Neural progenitor cell (in vitro differentiated cells): ENCODE measurements around the gene TARBP1. TPM values are rescaled to one million over a fixed set of nuclear protein-coding genes. Genes with fewer than 3 reads are reported as not detected.

Experiments used
- DNase-seq: peaks from one replicate; pipeline ENCODE4 v3.0.0-alpha.2; 2016; ENCODE audit warnings: low spot score
- H2AFZ ChIP-seq: fragments of 200-600 bp; sonication (generic); replicated peaks from 2 replicates; pipeline ENCODE4 v1.6.1; 2016; ENCODE audit warnings: antibody characterized with exemption
- H3F3A ChIP-seq: fragments of 200-600 bp; sonication (generic); 2 replicates; pipeline ENCODE4 v1.6.1; 2016; ENCODE audit warnings: antibody characterized with exemption, low read depth
- H3K27ac ChIP-seq: fragments of 200-600 bp; sonication (generic); 2 replicates; pipeline ENCODE4 v1.5.1; 2016; ENCODE audit warnings: mild to moderate bottlenecking
- H3K27me3 ChIP-seq: fragments of 200-600 bp; sonication (generic); 2 replicates; pipeline ENCODE4 v1.6.1; 2016; ENCODE audit warnings: mild to moderate bottlenecking, moderate library complexity
- H3K36me3 ChIP-seq: fragments of 200-600 bp; sonication (generic); 2 replicates; pipeline ENCODE4 v1.5.1; 2016
- H3K4me1 ChIP-seq: fragments of 200-600 bp; sonication (generic); 2 replicates; pipeline ENCODE4 v1.6.1; 2016; ENCODE audit warnings: mixed run types
- H3K4me2 ChIP-seq: fragments of 200-600 bp; sonication (generic); 2 replicates; pipeline ENCODE4 v1.6.1; 2016
- H3K4me3 ChIP-seq: fragments of 200-600 bp; sonication (generic); 2 replicates; pipeline ENCODE4 v1.5.1; 2016
- H3K79me2 ChIP-seq: fragments of 200-600 bp; sonication (generic); 2 replicates; pipeline ENCODE4 v1.6.1; 2016; ENCODE audit warnings: low read depth
- H3K9ac ChIP-seq: fragments of 200-600 bp; sonication (generic); 2 replicates; pipeline ENCODE4 v1.6.1; 2016
- H3K9me3 ChIP-seq: fragments of 200-600 bp; sonication (generic); 2 replicates; pipeline ENCODE4 v1.5.1; 2016; ENCODE audit warnings: low read depth
- H4K20me1 ChIP-seq: fragments of 200-600 bp; sonication (generic); 2 replicates; pipeline ENCODE4 v1.6.1; 2016; ENCODE audit warnings: low read depth
- H3K27ac Mint-ChIP-seq: 3 replicates; pipeline ENCODE4 v1.8.0; 2021; ENCODE audit warnings: mixed read lengths
- H3K27me3 Mint-ChIP-seq: 2 replicates; pipeline ENCODE4 v1.8.0; 2022; ENCODE audit warnings: low read depth, mild to moderate bottlenecking, inconsistent platforms, moderate library complexity, mixed read lengths; ENCODE audit not compliant: insufficient read depth
- H3K36me3 Mint-ChIP-seq: 3 replicates; pipeline ENCODE4 v1.8.0; 2021; ENCODE audit warnings: mixed read lengths
- H3K4me1 Mint-ChIP-seq: 3 replicates; pipeline ENCODE4 v1.8.0; 2021; ENCODE audit warnings: mixed read lengths
- H3K4me3 Mint-ChIP-seq: 3 replicates; pipeline ENCODE4 v1.8.0; 2021; ENCODE audit warnings: mild to moderate bottlenecking, moderate library complexity, mixed read lengths
- H3K9me3 Mint-ChIP-seq: 3 replicates; pipeline ENCODE4 v1.8.0; 2020; ENCODE audit warnings: mixed read lengths
- EZH2 ChIP-seq: fragments of 200-600 bp; sonication (generic); IDR thresholded peaks from 2 replicates; pipeline ENCODE4 v1.6.1; 2017; ENCODE audit warnings: antibody characterized with exemption, mild to moderate bottlenecking, moderate library complexity
- EZH2phosphoT487 ChIP-seq: fragments of 200-600 bp; sonication (generic); IDR thresholded peaks from 2 replicates; pipeline ENCODE4 v1.6.1; 2017; ENCODE audit warnings: antibody characterized with exemption
- total RNA-seq: library from RNA; depleted of rRNA; stranded (reverse); fragments of >200 nt; gene quantifications from 2 replicates; pipeline ENCODE4 v1.2.3, GENCODE V29; 2015; ENCODE audit warnings: low replicate concordance
- TF ChIP-seq, protein P1 (sequence below): fragments of 200-600 bp; sonication (generic); IDR thresholded peaks from 2 replicates; pipeline ENCODE4 v1.5.1; 2017; ENCODE audit warnings: antibody characterized with exemption, mild to moderate bottlenecking

The TARBP1 gene
- total RNA-seq, 1 donor from 2014 or later = 99.0 TPM

DNA sequence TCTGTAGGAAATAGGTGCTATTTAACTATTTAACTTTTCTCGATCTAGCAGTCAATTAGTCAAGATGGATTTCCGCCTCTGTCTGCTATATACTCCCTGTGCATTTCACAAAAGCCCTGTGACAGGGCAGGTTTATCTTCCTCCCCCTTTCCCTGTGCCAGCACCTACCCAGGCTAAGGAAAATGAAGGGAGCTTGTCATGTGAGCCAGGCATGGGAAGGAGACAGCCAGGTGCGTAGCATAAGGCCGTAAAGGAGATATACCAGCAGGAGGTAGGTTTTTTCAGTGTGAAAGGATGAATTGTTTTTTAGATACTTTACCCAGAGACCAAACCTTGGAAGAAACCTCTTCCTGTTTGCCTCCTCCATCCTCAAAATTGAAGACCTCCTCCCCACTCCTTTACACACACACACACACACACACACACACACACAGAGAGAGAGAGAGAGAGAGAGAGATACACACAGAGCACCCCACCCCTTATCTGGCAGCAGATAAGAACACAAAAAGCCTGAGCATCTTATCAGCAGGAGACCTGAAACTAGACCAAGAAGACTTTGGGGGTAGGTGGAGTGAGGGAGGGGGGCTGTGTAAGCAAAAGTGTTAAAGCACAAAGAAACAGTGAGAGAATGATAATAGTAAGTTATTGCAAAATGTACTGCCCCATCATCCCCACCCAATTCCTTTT, 12.0 kb upstream of the TARBP1 start:
- Histone ChIP-seq H3K27ac (no peak overlapping the region), H3K4me2 (no peak overlapping the region), H3K9ac (no peak overlapping the region), H2AFZ (no peak overlapping the region), H4K20me1 (no peaks in the 10 kb centered on the region), H3F3A (peaks cover 4% of the 10 kb centered on the region), H3K79me2 (no peaks in the 10 kb centered on the region), H3K27me3 (no peaks in the 10 kb centered on the region), H3K4me1 (peaks cover 23% of the 10 kb centered on the region), H3K36me3 (no peaks in the 10 kb centered on the region), H3K4me3 (no peak overlapping the region), H3K9me3 (no peaks in the 10 kb centered on the region)
- peak overlapping the region; percentile 50 for H3K27ac Mint-ChIP-seq
- peaks cover 19% of the 10 kb centered on the region for H3K4me1 Mint-ChIP-seq
- no peaks in the 10 kb centered on the region for H3K36me3 Mint-ChIP-seq
- no peaks in the 10 kb centered on the region for H3K9me3 Mint-ChIP-seq
- DNase-seq = no peak
- TF ChIP-seq EZH2phosphoT487 (no peak), EZH2 (no peak)
- TF ChIP-seq, protein P1, sequence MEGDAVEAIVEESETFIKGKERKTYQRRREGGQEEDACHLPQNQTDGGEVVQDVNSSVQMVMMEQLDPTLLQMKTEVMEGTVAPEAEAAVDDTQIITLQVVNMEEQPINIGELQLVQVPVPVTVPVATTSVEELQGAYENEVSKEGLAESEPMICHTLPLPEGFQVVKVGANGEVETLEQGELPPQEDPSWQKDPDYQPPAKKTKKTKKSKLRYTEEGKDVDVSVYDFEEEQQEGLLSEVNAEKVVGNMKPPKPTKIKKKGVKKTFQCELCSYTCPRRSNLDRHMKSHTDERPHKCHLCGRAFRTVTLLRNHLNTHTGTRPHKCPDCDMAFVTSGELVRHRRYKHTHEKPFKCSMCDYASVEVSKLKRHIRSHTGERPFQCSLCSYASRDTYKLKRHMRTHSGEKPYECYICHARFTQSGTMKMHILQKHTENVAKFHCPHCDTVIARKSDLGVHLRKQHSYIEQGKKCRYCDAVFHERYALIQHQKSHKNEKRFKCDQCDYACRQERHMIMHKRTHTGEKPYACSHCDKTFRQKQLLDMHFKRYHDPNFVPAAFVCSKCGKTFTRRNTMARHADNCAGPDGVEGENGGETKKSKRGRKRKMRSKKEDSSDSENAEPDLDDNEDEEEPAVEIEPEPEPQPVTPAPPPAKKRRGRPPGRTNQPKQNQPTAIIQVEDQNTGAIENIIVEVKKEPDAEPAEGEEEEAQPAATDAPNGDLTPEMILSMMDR = no peak
- H3K4me3 Mint-ChIP-seq = no peak overlapping the region
- H3K27me3 Mint-ChIP-seq = peaks cover 7% of the 10 kb centered on the region

DNA sequence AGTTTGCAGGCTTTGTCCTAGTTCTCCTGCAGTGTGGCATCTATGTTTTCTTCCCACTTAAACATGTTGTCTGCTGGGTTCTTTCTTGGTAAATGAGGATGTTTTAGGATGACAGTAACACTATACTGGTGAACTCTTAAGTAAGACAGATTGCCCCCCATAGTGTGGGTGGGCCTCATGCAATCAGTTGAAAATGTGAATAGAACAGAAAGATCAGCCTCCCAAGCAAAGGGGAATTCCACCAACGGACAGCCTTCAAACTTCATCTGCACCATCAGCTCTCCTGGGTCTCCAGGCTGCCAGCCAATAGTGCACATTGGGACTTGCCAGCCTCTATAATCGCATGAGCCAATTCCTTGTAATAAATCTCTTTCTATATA, 10.7 kb upstream of the TARBP1 start:
- H3K9ac ChIP-seq = no peak overlapping the region
- H2AFZ ChIP-seq = no peak overlapping the region
- no peak overlapping the region for H3K4me2 ChIP-seq
- H4K20me1 ChIP-seq = no peaks in the 10 kb centered on the region
- Mint-ChIP-seq H3K4me3 (no peak overlapping the region), H3K4me1 (peaks cover 14% of the 10 kb centered on the region), H3K9me3 (no peaks in the 10 kb centered on the region), H3K27me3 (peaks cover 14% of the 10 kb centered on the region), H3K36me3 (no peaks in the 10 kb centered on the region), H3K27ac (no peak overlapping the region)
- DNase-seq = no peak
- TF ChIP-seq, protein P1 = no peak
- no peak for TF ChIP-seq EZH2phosphoT487
- no peak for TF ChIP-seq EZH2
- H3K4me1 ChIP-seq = peaks cover 13% of the 10 kb centered on the region
- H3K79me2 ChIP-seq = no peaks in the 10 kb centered on the region
- H3K27ac ChIP-seq = no peak overlapping the region
- no peaks in the 10 kb centered on the region for H3K9me3 ChIP-seq
- peaks cover 4% of the 10 kb centered on the region for H3F3A ChIP-seq
- no peaks in the 10 kb centered on the region for H3K36me3 ChIP-seq
- no peaks in the 10 kb centered on the region for H3K27me3 ChIP-seq
- H3K4me3 ChIP-seq = no peak overlapping the region

DNA sequence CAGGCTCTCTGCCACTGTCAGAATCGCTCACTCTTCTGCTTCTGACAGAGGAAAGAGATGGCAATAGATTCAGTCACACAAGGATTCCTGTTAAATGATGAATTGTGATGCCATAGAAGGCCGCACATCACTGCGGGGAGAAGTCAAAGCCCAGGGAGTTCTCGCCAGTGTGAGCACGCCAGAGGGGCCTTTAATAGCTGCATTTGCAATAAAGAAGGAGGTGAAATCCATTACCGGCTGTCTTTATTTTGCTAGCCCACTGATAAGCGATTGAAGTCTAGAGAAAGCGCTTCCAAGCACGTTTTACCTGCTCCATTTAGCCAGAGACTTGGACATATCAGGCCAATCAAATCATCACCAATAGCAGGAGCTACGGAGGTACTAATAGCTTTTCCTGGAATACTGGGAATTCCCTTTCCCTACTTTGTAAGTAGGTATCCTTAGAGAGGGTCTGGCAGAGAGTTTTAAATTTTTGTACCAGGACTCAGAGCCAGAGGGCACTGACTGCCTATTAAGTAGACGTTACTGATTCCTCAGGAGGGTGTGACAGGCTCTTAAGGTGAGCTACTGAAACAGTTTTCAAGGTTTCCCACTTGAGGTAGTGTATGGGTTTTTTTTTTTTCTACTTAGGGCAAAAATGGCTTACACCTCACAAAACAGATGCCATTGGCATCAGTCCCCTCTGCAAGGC, 10.2 kb upstream of the TARBP1 start:
- H3K4me3 Mint-ChIP-seq = no peak overlapping the region
- Histone ChIP-seq H3K27ac (no peak overlapping the region), H3K9me3 (no peaks in the 10 kb centered on the region), H4K20me1 (no peaks in the 10 kb centered on the region), H3K4me1 (peaks cover 13% of the 10 kb centered on the region), H3K27me3 (no peaks in the 10 kb centered on the region), H3K79me2 (no peaks in the 10 kb centered on the region), H3K4me3 (no peak overlapping the region), H3K36me3 (no peaks in the 10 kb centered on the region), H3K9ac (no peak overlapping the region), H3K4me2 (no peak overlapping the region), H2AFZ (peak overlapping the region; percentile 19), H3F3A (peaks cover 4% of the 10 kb centered on the region)
- H3K4me1 Mint-ChIP-seq = peaks cover 14% of the 10 kb centered on the region
- H3K9me3 Mint-ChIP-seq = no peaks in the 10 kb centered on the region
- TF ChIP-seq, protein P1 = no peak
- no peak for TF ChIP-seq EZH2phosphoT487
- no peak for TF ChIP-seq EZH2
- no peaks in the 10 kb centered on the region for H3K36me3 Mint-ChIP-seq
- H3K27me3 Mint-ChIP-seq = peaks cover 14% of the 10 kb centered on the region
- peak overlapping the region; percentile 22 for H3K27ac Mint-ChIP-seq
- DNase-seq = no peak
